Naive B cell (primary cell): ENCODE data around the gene TENM4. TPM values are rescaled to one million over a fixed set of nuclear protein-coding genes. Genes with fewer than 3 reads are reported as not detected.

Source experiments
- ATAC-seq, 2 donors: fragments of 150-1000 bp; cut with Tn5 transposase; 2 replicates each; pipeline ENCODE4 v1.10.0; 2021; ENCODE audit warnings: low read depth in 2 of 2, mild to moderate bottlenecking in 2 of 2, moderate library complexity in 2 of 2
- DNase-seq: peaks from one replicate; pipeline ENCODE4 v3.0.0; 2022
- H3K27ac Mint-ChIP-seq, 6 donors: one replicate each; pipeline ENCODE4 v1.8.0; 2020 to 2022; ENCODE audit warnings: mild to moderate bottlenecking in 6 of 6, mixed read lengths in 6 of 6, moderate library complexity in 5 of 6, inconsistent platforms in 2 of 6
- H3K27me3 Mint-ChIP-seq, 3 donors: one replicate each; pipeline ENCODE4 v1.8.0; 2021 to 2022; ENCODE audit warnings: mixed read lengths in 3 of 3, mild to moderate bottlenecking in 1 of 3
- H3K36me3 Mint-ChIP-seq, 2 donors: one replicate each; pipeline ENCODE4 v1.8.0; 2020 to 2022; ENCODE audit warnings: mixed read lengths in 2 of 2, inconsistent platforms in 1 of 2, mild to moderate bottlenecking in 1 of 2
- H3K4me1 Mint-ChIP-seq, 3 donors: one replicate each; pipeline ENCODE4 v1.8.0; 2020 to 2022; ENCODE audit warnings: mixed read lengths in 3 of 3, inconsistent platforms in 1 of 3, mild to moderate bottlenecking in 1 of 3, moderate library complexity in 1 of 3
- H3K4me3 Mint-ChIP-seq, 8 donors: one replicate each; pipeline ENCODE4 v1.8.0; 2020 to 2022; ENCODE audit warnings: mild to moderate bottlenecking in 8 of 8, mixed read lengths in 8 of 8, moderate library complexity in 8 of 8, inconsistent platforms in 2 of 8
- H3K9me3 Mint-ChIP-seq, 7 donors: one replicate each; pipeline ENCODE4 v1.8.0; 2020 to 2022; ENCODE audit warnings: mixed read lengths in 7 of 7, mild to moderate bottlenecking in 5 of 7, inconsistent platforms in 2 of 7, moderate library complexity in 1 of 7
- polyA plus RNA-seq, 6 donors: library from polyadenylated mRNA; unstranded; fragments of 300-500 nt; fragmentation: Illumina TruSeq; gene quantifications; one replicate each; pipeline ENCODE4 v1.2.3, GENCODE V29; 2021; ENCODE audit warnings: low read depth in 6 of 6

Gene TENM4
- polyA plus RNA-seq, 6 donors from 2014 or later, result 3.8 TPM; not detected in 5

GRCh38 chr11:79249295-79249993, 191.4 kb downstream of the TENM4 start:
- no peak overlapping the region for H3K4me3 Mint-ChIP-seq
- H3K4me1 Mint-ChIP-seq, result no peaks in the 10 kb centered on the region
- no peaks in the 10 kb centered on the region for H3K27me3 Mint-ChIP-seq
- no peaks in the 10 kb centered on the region for H3K36me3 Mint-ChIP-seq
- ATAC-seq (no peak), DNase-seq (no peak)
- H3K27ac Mint-ChIP-seq, result no peak overlapping the region
- peaks cover 0 to 2% (median 0%) of the 10 kb centered on the region in 7 donors for H3K9me3 Mint-ChIP-seq

DNA sequence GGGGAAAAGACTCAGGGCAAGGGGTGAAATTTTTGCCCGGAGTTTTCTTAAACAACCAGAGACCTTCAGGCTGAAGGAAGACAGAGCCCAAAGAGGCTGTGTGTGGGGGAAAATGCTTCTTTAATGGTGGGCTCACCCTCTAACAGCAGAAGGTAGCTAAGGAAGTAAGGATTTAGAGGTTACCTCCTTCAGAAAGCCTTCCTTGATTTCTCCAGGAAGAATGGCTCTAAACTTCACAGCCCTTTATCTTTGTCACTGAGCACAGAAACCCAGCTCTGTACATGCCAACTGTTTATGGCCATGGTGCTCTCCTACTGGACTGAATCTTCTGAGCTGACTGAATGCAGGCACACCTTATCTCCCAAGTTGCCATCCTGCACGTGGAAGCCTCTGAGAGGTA, 196.0 kb downstream of the TENM4 start:
- DNase-seq (no peak), ATAC-seq (no peak)
- peaks cover 0 to 4% (median 0%) of the 10 kb centered on the region in 3 donors for H3K4me1 Mint-ChIP-seq
- no peak overlapping the region for H3K27ac Mint-ChIP-seq
- H3K4me3 Mint-ChIP-seq, result no peak overlapping the region
- H3K27me3 Mint-ChIP-seq, result no peaks in the 10 kb centered on the region
- no peaks in the 10 kb centered on the region for H3K36me3 Mint-ChIP-seq
- no peaks in the 10 kb centered on the region for H3K9me3 Mint-ChIP-seq

DNA sequence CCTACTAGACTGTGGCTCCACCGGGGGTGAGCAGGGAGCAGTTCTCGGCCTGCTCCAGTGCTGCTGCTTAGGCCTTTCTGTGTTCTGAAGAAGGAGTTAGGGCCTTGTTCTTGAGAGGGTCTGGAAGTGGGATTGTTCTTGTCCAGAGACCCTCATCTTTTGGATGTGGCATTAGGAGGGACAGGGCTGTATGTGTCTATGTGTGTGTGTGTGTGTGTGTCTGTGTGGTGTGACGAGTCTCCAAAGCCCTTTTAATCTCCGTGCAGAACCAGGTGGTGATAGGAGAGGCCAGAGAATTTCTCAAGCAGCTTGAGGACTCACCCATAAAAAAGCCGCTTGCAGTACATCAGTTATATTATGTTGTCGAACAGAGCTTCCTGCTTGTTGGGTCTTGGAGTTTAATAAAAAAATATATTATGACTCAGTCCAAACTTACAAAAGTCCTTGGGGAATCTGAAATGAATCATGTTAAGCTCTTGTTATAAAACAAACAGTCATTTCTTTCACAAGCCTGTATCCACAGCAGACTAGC, 196.5 kb downstream of the TENM4 start:
- no peaks in the 10 kb centered on the region for H3K36me3 Mint-ChIP-seq
- H3K27ac Mint-ChIP-seq, result no peak overlapping the region
- H3K4me1 Mint-ChIP-seq, result peaks cover 0 to 4% (median 0%) of the 10 kb centered on the region in 3 donors
- DNase-seq (no peak), ATAC-seq (no peak)
- H3K4me3 Mint-ChIP-seq, result no peak overlapping the region
- no peaks in the 10 kb centered on the region for H3K27me3 Mint-ChIP-seq
- no peaks in the 10 kb centered on the region for H3K9me3 Mint-ChIP-seq

DNA sequence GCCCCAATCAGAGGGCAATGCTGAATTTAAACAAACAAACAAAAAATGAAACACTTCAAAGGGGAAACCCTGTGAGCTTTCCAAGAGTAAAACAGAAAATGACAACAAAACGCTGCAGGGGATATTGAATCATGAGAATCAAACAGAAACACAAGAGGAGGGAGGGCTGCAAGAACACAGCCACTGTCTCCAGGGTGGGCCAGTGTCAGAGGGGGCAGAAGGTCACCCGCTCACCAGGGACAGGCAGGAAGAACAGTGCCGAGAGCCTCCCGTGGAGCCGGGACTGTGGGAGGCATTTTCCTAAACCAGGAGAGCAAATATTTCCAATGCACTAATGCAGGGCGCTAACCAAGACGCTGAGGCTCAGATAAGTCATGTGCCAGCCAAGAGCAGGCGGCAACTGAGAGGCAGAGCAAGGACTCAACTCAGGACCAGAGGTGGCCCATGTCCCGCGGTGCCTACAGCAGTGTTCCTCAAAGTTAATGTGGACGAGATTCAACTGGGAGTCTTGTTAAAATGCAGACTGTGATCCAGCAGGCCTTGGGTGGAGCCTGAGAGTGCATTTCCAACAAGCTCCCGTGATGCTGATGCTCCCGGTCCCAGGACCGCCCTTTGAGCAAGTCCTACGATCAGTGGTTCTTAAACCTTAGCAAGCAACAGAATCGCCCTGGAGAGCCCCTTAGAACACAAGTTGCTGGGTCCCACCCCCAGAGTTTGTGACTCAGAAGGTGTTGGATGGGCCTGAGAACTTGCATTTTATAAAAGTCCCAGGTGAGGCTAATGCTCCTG, 197.2 kb downstream of the TENM4 start:
- Mint-ChIP-seq H3K4me1 (peaks cover 0 to 4% (median 0%) of the 10 kb centered on the region in 3 donors), H3K27ac (no peak overlapping the region), H3K27me3 (no peaks in the 10 kb centered on the region), H3K36me3 (no peaks in the 10 kb centered on the region), H3K9me3 (no peaks in the 10 kb centered on the region), H3K4me3 (no peak overlapping the region)
- DNase-seq (no peak), ATAC-seq (no peak)

DNA sequence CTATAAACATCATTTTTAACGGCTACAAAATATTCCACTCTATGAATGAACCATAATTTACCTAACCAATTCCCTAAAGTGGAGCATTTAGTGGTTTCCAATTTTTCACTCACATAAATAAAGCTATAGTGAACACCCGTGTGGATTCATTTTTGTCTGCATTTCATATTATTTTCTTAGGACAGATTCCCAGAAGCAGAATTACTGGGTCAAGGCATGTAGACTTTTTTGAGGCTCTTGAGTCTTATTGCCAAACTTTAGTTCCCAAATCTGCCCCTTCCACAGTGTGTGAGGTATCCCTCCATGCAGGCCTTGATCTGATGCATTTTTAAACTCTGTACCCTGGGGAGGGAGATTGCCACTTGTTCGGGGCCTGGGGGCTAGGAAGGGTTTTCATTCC, 198.2 kb downstream of the TENM4 start:
- ATAC-seq (no peak), DNase-seq (no peak)
- no peak overlapping the region for H3K27ac Mint-ChIP-seq
- no peaks in the 10 kb centered on the region for H3K9me3 Mint-ChIP-seq
- H3K36me3 Mint-ChIP-seq, result no peaks in the 10 kb centered on the region
- no peak overlapping the region for H3K4me3 Mint-ChIP-seq
- peaks cover 0 to 4% (median 0%) of the 10 kb centered on the region in 3 donors for H3K4me1 Mint-ChIP-seq
- no peaks in the 10 kb centered on the region for H3K27me3 Mint-ChIP-seq

GRCh38 chr11:79241852-79242241, 199.0 kb downstream of the TENM4 start:
- ATAC-seq (no peak), DNase-seq (no peak)
- H3K9me3 Mint-ChIP-seq, result no peaks in the 10 kb centered on the region
- H3K4me3 Mint-ChIP-seq, result no peak overlapping the region
- H3K36me3 Mint-ChIP-seq, result no peaks in the 10 kb centered on the region
- H3K27ac Mint-ChIP-seq, result no peak overlapping the region
- H3K27me3 Mint-ChIP-seq, result no peaks in the 10 kb centered on the region
- H3K4me1 Mint-ChIP-seq, result peaks cover 0 to 4% (median 0%) of the 10 kb centered on the region in 3 donors

DNA sequence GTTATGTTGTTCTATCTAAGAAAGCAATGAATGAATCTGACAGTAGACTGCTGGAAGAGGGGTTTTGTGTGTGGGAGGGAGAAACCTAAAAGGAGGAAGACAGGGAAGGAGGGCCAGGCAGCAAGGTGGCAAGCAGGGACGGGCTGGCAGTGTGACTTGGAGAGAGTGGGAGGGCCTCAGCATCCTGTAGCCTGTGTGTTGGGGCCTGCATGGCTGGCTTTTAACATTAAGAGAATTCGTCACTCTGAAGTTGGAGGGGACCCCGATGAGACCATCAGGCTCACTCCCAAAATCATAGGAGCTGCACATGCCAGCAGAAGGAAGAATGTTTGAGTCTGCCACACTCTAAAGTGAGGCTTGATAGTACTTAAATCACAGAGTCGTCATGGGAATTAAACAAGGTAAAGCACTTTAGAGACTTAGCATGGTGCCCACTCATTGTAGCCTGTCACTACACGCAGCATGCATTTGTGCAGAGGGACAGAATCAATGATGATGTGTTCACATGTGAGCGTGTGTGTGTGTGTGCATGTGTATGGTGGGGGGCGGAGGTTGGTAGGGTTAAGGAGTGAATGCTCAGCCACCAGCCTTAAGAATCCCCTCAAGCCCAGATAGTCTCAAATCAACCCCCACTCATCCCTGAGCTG, 199.5 kb downstream of the TENM4 start:
- no peaks in the 10 kb centered on the region for H3K9me3 Mint-ChIP-seq
- H3K27ac Mint-ChIP-seq, result peak overlapping the region in 1 of 6 donors; percentile 48
- H3K27me3 Mint-ChIP-seq, result no peaks in the 10 kb centered on the region
- no peak overlapping the region for H3K4me3 Mint-ChIP-seq
- no peak for ATAC-seq
- no peak for DNase-seq
- peaks cover 0 to 4% (median 0%) of the 10 kb centered on the region in 3 donors for H3K4me1 Mint-ChIP-seq
- no peaks in the 10 kb centered on the region for H3K36me3 Mint-ChIP-seq

- DNase-seq, result no peak
- H3K27ac Mint-ChIP-seq, result no peak overlapping the region
- H3K9me3 Mint-ChIP-seq, result no peaks in the 10 kb centered on the region
- ATAC-seq, result no peak
- H3K27me3 Mint-ChIP-seq, result no peaks in the 10 kb centered on the region
- no peak overlapping the region for H3K4me3 Mint-ChIP-seq
- H3K4me1 Mint-ChIP-seq, result peaks cover 0 to 4% (median 0%) of the 10 kb centered on the region in 3 donors
- H3K36me3 Mint-ChIP-seq, result no peaks in the 10 kb centered on the region
Observed at GRCh38 chr11:79237703-79238102, 203.1 kb downstream of the TENM4 start.

GRCh38 chr11:79237091-79237490, 203.7 kb downstream of the TENM4 start:
- Mint-ChIP-seq H3K9me3 (no peaks in the 10 kb centered on the region), H3K4me1 (peaks cover 0 to 4% (median 0%) of the 10 kb centered on the region in 3 donors), H3K27ac (no peak overlapping the region), H3K27me3 (no peaks in the 10 kb centered on the region), H3K36me3 (no peaks in the 10 kb centered on the region), H3K4me3 (no peak overlapping the region)
- ATAC-seq (no peak), DNase-seq (no peak)

- no peak overlapping the region for H3K27ac Mint-ChIP-seq
- no peak overlapping the region for H3K4me3 Mint-ChIP-seq
- H3K4me1 Mint-ChIP-seq, result peaks cover 0 to 4% (median 0%) of the 10 kb centered on the region in 3 donors
- H3K36me3 Mint-ChIP-seq, result no peaks in the 10 kb centered on the region
- DNase-seq (no peak), ATAC-seq (no peak)
- no peaks in the 10 kb centered on the region for H3K27me3 Mint-ChIP-seq
- no peaks in the 10 kb centered on the region for H3K9me3 Mint-ChIP-seq
Observed at GRCh38 chr11:79236541-79236971, 204.3 kb downstream of the TENM4 start.

DNA sequence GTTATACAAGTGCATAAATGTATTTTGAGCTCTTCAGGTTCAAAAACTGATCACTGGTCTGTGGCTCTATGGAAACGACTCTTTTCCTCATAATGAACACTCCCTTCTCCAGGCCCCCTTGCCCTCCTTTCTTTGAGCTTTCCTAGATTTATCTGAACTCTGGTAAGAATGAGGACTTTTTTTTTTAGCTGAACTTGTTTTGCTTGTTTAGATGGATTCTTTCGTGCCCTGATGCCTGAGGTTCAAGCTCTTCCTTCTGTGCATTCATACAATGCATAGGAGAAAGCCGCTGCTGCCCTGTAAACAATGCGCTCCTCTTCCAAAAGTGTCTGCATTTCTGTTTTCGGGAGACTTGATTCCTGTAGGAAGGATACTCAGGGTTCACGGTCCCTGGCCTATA, 205.1 kb downstream of the TENM4 start:
- Mint-ChIP-seq H3K9me3 (no peaks in the 10 kb centered on the region), H3K27me3 (no peaks in the 10 kb centered on the region), H3K4me3 (no peak overlapping the region), H3K36me3 (no peaks in the 10 kb centered on the region), H3K4me1 (no peaks in the 10 kb centered on the region), H3K27ac (no peak overlapping the region)
- ATAC-seq (no peak), DNase-seq (no peak)

DNA sequence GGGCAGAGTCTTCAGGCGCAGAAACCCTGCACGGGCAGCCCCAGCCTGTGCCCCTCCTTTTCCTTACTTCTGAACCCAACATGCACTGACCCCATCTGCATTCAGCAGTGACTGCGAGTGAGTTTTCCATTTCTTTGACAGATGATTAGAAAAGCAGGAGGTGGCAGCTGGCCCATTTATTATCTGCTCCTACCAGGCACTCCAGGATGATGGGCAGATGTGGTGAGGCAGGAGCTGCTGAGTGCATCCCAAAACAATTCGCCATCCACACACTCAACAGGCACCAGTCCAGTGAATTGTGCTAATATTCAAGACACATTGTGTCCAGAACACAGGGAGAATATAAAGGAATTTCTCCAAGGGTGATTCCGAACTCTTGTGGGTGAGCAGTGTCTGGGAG, 208.5 kb downstream of the TENM4 start:
- peaks cover 0 to under 1% (median 0%) of the 10 kb centered on the region in 3 donors for H3K27me3 Mint-ChIP-seq
- no peaks in the 10 kb centered on the region for H3K4me1 Mint-ChIP-seq
- H3K9me3 Mint-ChIP-seq, result no peaks in the 10 kb centered on the region

DNA sequence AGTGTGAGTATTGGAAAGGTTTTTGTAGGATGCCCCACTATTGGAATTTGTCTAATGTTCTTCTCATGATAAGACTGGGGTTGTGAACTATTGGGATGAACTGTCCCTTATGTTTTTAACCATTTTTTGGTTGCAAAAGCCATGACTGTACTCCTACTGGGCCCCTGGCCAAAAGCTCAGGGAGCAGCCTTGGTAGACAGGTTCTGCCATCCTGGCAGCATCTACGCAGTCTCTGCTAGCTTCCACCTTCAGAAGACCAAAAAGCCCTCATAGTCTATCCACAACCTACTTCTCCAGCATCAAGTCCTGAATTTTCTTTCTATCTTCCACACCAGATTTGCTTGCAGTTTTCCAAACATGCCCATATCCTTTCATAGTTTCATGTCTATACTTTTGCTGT, 211.8 kb downstream of the TENM4 start:
- H3K9me3 Mint-ChIP-seq, result no peaks in the 10 kb centered on the region
- H3K27me3 Mint-ChIP-seq, result peaks cover 0 to 8% (median 0%) of the 10 kb centered on the region in 3 donors
- no peak overlapping the region for H3K27ac Mint-ChIP-seq
- no peak overlapping the region for H3K4me3 Mint-ChIP-seq
- no peak for DNase-seq
- no peaks in the 10 kb centered on the region for H3K36me3 Mint-ChIP-seq
- no peaks in the 10 kb centered on the region for H3K4me1 Mint-ChIP-seq
- no peak for ATAC-seq

More for the DNA sequence above, 208.5 kb downstream of the TENM4 start:
- DNase-seq (no peak), ATAC-seq (no peak)
- Mint-ChIP-seq H3K27ac (no peak overlapping the region), H3K36me3 (no peaks in the 10 kb centered on the region), H3K4me3 (no peak overlapping the region)
